Activated CD8-positive, alpha-beta memory T cell treated with anti-CD3 and anti-CD28 coated beads, Interleukin-2, amount 50 U/mL, for 48 hours (primary cell): ENCODE measurements around the gene CDSN.

Experiments used
- DNase-seq: peaks from one replicate; pipeline ENCODE4 v3.0.0-alpha.2; 2020

CDSN gene

DNA sequence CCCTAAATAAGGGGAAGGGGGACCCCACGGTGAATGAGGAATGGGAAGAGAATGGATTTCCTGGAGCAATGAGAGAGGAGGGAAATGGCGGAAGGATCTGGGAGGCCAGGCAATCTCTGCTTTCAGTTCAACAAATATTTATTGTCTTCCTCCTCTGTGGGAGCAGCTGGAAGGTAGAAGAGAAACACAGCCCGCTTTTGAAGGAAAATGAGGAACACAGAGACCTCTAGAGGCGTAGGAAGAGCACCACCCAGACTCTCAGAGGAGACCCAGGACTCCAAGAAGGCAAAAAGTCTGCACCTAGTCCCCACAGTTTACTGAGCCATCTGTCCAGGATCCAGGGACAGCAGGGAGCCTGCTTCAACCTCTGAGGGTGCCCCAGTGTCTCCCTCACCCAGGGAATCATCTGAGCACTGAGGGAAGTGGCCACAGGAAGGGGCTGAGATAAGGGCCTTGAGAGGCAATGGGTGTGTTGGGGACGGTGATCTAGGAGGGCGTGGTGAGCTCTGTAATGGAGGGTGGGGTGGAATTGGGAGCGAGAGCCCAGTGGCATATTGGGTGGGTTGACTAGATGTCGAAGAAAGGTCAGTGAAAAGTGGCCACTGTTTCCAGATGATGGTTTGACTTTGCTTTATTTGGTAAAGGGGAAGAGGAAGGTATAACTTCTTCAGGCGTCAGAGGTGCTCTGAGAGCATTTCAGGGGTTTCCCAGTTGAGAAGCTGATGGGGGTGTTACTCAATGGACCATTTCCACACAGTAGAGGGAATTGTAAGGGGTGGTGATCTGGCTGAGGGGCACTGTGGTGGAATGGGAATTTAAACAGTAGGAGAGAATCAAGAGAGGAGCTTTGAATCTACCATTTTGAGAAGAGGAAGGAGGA, 5.0 kb downstream of the CDSN start:
- DNase-seq = no peak

DNA sequence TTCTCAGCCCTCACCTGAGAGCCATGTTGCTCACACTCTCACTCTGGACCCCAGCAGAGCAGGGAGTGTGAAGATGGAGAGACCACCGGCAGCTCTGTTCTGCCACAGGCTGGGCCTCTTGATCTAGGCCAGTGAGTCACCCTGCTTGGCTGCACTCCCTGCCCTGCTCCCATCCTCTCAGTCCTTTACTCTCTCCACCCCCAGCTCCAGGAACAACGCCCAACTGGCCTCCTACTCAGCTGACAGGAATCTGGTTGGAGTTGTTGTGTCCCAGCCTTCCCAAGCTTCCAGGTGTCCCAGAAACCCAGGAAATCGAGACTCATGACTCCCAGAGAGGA, 5.7 kb downstream of the CDSN start, which contains the start of gene PSORS1C1:
Gene PSORS1C1 (plus strand): TSS at position 260 of the 338 bp plus-strand sequence. CDS start 14,833 bp downstream, outside the sequence.
- no peak for DNase-seq

DNA sequence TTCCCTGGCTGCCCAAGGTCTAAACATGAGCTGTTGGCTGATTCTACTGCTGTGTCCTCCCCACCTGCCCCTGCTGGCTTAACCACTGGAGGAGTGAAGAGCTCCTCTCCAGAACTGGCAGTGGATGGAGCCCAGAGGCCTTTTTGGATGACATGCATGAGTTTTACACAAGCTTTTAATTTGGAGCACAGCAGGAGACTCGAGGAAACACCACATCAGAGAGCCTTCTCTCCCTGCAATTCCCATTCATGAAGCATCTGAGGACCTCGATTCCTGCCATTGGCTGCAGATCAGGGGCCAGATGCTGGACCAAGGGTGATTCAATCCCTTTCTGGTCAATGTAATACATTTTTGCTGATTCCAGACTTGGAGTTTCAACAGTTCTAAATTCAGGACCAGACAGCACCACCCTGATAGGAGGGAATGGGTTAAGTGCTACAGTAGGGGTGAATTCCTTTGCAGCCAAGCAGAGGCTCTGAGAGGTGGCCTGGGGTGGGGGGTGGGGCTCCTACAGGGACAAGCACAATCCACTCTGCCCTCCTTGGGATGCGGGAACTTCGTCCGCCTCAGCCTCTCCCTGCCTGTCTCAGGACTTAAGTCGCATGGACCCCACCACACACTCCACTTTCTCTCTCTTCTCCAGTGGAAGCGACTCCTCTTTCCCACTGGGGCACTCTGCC, 6.2 kb downstream of the CDSN start:
- DNase-seq = no peak

DNA sequence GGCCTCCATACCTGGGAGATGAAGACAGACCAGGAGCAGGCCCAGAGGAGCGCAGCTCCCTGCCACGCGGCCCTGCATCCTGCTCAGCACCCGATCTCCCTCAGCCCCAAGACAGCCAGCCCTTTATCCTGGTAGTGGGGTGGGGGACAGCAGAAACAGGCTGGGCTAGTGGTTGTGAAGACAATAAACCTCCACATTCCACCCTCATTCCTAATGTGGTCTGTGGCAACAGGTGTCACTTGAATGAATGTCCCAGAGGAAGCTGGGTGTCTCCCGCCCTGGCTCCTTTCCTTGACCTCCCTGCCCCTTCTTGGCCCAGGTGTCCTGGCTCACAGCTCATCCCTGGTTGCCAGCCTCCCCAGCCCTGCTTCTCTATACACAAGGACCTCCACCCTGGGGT, 7.8 kb downstream of the CDSN start, which contains the start of gene C6orf15:
Gene C6orf15 (minus strand): TSS at position 98 of the 400 bp plus-strand sequence. CDS start 20 bp downstream, at position 78.
- no peak for DNase-seq

DNA sequence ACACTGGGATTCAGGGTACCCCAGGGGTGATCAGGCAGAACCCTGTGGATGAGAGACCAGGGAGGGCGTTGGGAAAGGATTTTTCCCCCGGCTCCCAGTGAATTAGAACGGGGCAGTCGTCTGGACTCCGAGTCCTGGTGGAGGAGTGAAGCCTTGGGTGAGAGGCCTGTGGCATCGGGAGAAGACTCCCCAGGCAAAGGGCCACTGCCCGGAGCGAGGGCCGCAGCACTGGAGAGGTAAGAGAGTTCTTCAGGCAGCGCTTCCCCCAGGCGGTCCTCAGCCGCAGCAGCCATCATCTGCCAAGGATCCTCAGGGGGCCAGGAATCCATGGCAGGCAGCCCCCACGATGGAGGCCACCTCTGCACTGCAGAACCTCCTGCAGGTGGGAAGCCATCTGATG, 8.5 kb downstream of the CDSN start:
- no peak for DNase-seq

DNA sequence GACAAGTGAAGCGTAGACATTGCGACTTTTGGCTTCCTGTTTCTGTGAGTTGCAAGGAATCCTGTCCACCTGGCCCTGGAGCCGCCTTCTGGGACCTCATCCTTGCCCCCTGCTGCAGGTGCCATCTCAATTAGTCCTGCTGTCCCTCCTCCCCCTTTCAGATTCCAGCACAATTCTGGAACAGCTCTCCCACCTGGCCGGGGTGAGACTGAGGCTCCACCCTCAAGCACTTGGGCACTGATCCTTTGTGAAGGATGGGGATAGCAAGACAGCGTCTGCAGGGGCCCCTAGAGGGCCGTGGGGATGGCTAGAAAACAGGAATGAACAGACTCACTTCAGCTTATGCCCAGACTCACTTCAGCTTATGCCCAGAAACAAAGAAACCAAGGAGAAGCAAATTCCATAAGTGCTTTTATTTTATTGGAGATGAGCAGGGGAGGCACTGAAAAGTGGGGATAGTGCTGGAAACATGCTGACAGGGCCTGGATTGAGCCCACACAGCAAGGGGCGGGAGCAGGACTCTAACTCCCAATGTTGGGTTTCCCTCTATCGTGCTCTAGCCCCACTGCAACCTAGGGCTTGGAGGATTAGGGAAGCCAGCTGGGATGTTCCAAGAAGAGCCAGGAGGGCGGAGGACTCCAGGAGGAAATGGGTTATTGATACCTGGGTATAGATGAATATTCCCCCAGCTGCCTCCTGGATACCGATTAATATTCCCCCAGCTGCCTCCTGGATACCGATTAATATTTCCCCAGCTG, 9.2 kb downstream of the CDSN start:
- DNase-seq = no peak

DNA sequence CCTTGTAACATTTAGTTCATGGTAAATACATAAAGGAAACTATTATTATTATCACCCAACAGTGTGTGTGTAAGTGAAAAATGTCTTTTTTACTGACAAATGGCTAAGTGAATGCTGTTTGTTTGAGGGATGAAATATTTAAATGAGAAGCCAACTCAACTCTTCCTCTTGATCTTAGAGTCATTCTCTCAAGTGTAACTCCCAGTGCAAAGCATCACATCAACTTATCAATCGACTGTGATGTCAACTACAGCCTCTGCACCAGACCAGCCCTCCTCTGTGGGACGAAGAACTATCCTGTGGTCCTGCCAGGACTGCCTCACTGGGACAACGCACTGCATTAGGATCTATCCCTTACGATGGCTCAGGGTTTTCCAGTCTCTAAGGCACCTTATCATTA, 13.2 kb downstream of the CDSN start:
- no peak for DNase-seq

DNA sequence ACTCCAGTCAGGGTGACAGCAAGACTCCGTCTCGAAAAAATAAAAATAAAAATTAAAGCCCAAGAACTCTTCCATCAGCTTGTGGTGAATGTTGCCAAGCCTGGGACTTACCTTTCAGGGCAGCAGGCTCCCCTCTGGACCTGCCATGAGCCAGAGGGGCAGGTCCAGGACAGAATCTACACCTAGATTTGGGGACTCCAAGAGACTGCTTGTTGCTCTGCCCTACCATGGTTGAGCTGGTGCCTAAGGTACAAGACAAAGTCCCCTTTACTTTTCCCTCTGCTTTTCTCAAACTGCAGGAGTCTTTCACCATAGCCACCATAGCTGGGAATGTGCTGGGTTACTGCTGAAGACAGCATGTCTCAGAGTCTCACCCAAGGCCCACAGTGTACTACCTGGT, 17.1 kb downstream of the CDSN start:
- DNase-seq = no peak

DNA sequence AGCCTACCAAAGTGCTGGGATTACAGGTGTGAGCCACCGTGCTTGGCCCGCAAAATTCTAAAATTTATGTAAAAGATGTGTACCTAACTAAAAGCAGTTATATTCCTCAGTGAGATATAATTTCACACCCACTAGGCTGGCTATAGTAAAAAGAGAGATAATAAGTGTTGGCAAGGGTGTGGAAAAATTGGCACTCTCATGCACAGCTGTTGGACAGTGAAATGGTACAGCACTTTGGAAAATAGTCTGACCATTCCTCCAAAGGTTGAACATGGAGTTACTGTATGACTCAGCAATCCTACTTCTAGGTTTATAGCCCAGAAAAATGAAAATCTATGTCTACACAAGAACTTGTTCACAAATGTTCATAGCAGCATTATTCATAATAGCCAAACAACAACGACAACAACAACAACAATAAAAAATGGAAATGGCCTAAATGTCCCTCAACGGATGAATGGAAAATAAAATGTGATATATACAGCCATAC, 21.8 kb downstream of the CDSN start:
- DNase-seq = no peak

DNA sequence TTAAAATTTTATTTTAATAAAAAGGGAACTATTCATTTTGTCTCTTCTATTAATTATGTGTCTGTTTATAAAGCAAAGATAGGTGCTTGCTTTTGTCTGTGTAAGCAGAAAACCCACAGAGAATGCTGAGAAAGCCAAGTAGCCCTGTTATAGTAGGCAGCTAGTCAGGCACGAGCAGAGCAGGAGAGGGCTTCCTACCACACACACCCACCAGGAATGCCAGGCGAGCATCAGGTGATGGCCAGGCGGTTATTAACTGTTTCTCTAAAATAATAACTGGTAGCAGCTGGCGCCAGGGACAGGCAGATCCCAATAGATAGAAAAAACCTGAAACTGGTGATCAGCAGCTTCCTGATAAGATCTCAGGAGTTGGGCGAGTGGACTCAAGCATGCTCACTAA, 23.6 kb downstream of the CDSN start:
- DNase-seq = no peak

DNA sequence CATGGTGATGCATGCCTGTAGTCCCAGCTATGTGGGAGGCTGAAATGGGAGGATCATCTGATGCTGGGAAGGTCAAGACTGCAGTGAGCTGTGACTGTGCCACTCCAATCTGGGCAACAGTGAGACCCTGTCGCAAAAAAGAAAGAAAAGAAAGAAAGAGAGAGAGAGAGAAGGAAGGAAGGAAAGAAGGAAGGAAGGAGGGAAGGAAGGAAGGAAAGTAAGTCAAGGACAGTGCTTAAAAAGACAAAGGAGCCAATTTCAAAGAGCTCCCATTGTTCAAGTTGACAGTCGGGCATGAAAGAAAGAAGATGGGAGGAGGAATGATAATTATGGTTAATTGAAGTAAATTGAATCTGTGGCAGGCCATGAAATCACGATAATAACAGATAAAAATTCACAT, 24.0 kb downstream of the CDSN start:
- DNase-seq = no peak

DNA sequence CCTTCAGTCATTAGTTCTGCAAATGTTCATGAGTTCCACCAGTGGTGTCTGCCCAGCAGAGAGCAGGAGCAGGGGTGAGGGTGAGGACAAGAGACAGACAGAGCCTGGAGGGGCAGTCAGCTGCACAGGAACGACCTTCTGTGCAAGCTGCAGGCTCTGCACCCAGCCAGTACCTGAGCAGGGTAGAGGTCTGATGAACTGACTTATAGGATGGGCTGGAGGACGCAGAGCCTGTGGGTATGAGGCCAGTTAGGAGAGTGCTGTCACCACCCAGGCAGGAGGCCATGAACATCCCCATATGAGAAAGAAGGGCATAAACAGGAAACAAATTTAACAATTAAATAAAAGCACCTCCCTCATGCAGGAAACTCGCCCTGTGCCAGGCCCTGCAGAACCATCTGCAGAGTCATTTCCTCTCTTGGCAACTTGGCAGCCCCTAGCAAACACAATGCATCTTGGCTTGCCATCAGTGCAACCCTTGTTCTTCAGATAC, 25.8 kb downstream of the CDSN start:
- peak; percentile 59 for DNase-seq

DNA sequence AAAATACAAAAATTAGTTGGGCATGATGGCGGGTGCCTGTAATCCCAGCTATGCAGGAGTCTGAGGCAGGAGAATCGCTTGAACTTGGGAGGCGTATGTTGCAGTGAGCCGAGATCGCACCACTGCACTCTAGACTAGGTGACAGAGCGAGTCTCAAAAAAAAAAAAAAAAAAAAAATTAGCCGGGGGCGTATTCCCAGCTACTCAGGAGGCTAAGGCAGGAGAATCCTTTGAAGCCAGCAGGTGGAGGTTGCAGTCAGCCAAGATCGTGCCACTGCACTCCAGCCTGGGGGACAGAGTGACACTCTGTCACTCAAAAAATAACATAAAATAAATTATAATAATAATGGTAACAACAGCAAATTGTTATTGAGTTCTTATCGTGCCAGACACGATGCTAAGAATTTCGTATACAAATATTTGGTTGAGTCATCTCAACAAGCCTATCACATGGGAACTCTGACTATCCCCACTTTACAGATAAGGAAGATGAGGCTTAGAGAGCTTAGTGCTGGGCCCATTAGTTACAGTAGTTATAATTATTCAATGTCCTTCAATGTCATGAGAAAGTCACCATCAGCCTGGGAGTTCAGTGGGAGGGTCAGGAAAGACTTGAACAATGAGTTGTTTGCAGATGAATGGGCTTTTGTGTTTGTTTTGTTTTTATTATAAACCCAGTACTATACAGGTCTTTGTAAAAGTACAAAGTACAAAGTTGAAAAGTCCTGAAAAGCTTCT, 27.3 kb downstream of the CDSN start:
- DNase-seq = no peak

DNA sequence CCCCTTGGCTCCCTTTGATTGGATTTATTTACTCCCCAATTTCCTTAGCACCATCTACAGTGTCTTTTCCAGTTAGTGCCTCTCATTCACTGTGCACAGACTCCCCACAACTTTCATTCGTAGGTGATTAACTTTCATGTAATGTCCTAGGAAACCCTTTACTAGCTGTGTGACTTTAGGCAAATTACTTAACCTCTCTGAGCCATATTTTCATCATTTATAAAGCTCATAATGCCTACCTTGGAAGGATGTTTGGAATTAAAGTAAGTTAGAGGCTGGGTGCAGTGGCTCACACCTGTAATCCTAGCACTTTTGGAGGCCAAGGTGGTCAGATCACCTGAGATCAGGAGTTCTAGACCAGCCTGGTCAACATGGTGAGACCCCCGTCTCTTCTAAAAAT, 28.0 kb downstream of the CDSN start:
- DNase-seq = no peak

DNA sequence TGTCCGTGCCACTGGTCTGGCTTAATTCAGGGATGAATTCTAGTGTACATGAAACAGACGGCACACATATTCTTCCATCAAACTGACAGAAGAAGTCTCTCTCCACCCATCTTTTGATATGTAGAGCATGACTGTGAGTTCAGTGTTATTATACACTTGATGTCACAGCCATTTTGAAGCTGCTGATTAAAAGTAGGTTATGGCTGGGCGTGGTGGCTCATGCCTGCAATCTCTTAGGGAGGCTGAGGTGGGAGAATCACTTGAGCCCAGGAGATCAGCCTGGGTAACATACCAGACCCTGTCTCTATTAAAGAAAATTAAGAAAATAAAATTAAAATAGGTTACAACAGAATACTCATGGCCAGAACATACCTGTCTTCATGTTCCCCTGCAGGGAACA, 28.6 kb downstream of the CDSN start:
- no peak for DNase-seq

DNA sequence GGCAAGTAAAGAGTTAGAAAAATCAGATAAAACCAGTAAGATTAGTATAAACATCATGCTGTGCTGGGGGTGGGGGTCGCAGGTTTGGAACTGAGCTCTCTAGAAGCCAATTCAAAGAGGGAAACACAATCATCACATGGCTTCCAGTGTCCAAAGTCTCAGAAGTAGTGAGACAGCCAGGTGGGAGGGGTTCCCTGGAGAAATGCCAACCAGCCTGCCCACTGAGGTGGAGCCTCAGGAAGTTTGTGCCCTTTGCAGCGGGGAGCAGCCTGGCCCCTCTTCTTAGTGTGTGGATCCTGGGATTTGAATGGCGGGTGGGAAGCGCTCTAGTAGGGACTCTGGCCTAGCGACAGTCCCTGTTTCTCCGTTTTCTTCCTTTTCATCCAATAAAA, 29.3 kb downstream of the CDSN start:
- DNase-seq = no peak

DNA sequence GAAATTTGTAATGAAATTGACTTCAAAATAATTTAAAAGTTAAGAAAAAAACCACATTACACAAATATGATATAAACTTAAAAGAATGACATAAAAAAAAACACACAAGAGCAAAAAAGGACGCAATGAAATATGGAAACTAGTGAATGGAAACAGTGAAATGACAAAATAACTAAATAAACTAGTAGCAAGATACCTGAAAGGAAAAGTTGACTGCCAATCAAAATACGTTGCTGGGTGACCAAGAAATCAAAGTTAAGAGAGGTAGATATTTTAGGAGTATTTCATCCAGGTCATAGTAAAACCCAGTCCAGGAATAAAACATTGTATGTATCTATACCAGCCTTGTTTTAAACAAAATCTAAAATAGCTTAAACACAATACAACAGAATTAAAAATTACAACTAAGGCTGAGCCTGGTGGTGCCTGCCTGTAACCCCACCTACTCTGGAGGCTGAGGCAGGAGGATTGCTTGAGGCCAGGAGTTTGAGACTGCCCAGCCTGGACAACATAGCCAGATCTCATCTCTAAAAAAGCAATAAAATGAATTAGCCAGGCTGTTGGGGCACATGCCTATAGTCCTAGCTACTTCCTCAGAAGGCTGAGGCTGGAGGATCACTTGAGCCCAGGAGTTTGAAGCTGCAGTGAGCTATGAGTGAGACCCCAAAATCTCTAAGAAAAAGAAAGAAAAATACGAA, 29.8 kb downstream of the CDSN start:
- DNase-seq = no peak

DNA sequence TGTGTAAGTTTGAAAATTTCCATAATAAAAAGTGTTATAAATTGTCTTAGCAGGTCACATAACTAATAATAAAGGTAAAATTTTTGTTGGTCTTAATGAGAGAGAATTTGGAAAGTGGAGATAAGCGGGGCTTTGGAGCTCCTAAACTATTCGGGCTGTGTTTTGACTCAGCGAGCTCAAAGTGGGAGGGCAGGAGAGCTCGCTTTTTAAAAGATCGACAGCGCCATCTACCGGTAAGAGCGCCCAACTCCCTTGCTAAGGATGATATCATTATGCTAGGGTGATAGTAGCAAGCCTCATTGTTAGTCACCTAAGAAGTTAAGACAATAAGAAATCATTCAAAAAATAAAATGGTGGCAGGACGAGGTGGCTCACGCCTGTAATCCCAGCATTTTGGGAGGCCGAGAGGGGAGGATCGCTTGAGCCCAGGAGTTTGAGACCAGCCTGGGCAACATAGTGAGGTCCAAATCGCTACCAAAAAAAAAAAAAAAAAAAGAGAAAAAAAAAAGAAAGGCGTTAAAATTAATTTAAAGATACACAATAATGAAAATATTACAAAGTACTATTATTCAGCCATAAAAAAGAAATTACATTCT, 32.7 kb downstream of the CDSN start:
- peak; percentile 97 for DNase-seq

DNA sequence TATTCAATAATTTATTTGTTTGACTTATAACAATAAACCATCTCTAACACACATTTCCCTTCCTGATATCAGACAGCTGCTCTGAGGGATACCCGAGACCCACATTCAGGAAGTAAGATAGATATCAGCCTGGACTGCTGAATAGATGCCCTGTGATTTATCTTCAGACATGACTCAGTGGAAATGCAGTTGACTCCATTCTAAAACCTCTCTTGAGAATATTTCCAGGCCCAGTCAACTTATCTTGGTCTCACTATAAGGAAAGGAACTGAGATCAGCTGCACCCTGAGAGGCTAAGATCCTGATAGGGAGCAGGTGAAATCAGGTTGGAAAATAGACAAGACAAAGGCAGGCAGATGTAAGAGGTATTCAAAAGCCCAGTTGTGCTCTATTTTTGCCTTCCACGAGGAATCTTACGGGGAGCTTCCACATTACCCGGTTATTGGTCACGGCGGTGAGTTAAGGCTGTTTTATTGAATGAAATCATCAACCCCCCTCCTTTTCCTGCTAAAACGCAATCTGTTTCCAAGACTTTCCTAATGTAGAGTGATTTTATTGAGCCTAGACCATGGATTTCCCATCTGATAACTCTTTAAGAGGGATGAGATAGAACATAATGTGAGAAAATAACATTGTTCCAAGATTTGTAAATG, 33.3 kb downstream of the CDSN start:
- DNase-seq = no peak

DNA sequence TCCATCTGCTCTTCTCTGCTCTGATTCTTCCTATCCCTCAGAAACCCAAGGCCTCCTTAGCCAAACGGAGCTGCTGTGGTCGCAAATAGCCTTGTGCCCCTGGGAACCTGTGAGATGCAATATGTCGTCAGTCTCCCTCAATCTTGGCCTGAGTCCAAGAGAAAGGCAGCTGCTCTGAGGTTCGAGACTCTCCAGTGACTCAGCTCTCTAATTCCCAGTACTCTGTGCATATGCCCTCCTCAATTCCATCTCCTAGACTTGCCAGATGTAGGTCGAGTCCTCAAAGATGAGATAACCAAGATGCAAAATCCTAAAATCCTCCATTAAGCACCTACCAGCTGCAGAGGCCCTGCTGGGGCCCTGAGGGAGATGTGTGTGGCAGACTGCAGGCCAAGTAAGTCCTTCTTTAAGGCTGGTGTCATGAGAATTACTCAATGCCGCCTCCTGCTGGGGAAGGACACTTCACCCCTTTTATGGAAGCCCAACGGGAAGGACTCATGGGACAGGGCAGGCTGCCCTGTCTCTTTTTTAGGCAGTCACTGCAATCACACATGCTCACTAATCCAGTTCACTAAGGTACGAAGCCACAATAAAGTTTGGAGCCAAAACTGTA, 36.4 kb downstream of the CDSN start:
- peak; percentile 72 for DNase-seq
